IMR-90 (cell line): ENCODE measurements around the gene CECR2. TPM values are rescaled to one million over a fixed set of nuclear protein-coding genes. Genes with fewer than 3 reads are reported as not detected.

ENCODE experiments used
- ATAC-seq: fragments of 200-7000 bp; cut with Tn5 transposase; 2 replicates; pipeline ENCODE4 v1.9.1; 2020; ENCODE audit warnings: low read depth, mild to moderate bottlenecking, moderate library complexity
- BruUV-seq: library from RNA; stranded (reverse); fragments of 400-500 nt; replicated peaks from 2 replicates; lab custom pipeline; 2021; lab: Mats Ljungman, UMichigan
- CTCF ChIA-PET: fragments of 300-600 bp; formaldehyde crosslinking; extraction: SDS; loops from one replicate; lab custom pipeline; 2021; ENCODE audit warnings: antibody characterized with exemption; lab: Yijun Ruan, JAX
- POLR2A ChIA-PET: fragments of 300-600 bp; sonication (Branson Sonifier 250); formaldehyde crosslinking; loops from one replicate; lab custom pipeline; 2022; ENCODE audit warnings: antibody characterized with exemption; ENCODE audit not compliant: unreplicated experiment; lab: Charles Lee
- DNase-seq: peaks from one replicate; pipeline ENCODE4 v3.0.0; 2013
- H2AFZ ChIP-seq: replicated peaks from 2 replicates; pipeline ENCODE3; 2013; ENCODE audit warnings: low read length, mild to moderate bottlenecking; ENCODE audit not compliant: poor library complexity
- H2AK5ac ChIP-seq: 2 replicates; pipeline ENCODE4 v1.6.1; 2013; ENCODE audit warnings: low read depth, low read length, inconsistent platforms
- H2AK9ac ChIP-seq: replicated peaks from 2 replicates; pipeline ENCODE3; 2013; ENCODE audit warnings: mild to moderate bottlenecking, low read depth, low read length, moderate library complexity; ENCODE audit not compliant: poor library complexity
- H2BK120ac ChIP-seq: 2 replicates; pipeline ENCODE4 v1.6.1; 2013; ENCODE audit warnings: low read depth, low read length, inconsistent platforms
- H2BK15ac ChIP-seq: 3 replicates; pipeline ENCODE4 v1.6.1; 2013; ENCODE audit warnings: low read depth, low read length, inconsistent platforms
- H2BK20ac ChIP-seq: 2 replicates; pipeline ENCODE4 v1.6.1; 2013; ENCODE audit warnings: low read depth, mild to moderate bottlenecking, inconsistent platforms, low read length, moderate library complexity
- H2BK5ac ChIP-seq: 2 replicates; pipeline ENCODE4 v1.6.1; 2013; ENCODE audit warnings: mild to moderate bottlenecking, low read depth, low read length, inconsistent platforms; ENCODE audit not compliant: poor library complexity, severe bottlenecking
- H3K14ac ChIP-seq: replicated peaks from 2 replicates; pipeline ENCODE4 v1.6.1; 2013; ENCODE audit warnings: low read depth, low read length, inconsistent platforms
- H3K18ac ChIP-seq: 2 replicates; pipeline ENCODE4 v1.6.1; 2013; ENCODE audit warnings: low read depth, low read length, control low read depth
- H3K23ac ChIP-seq: 2 replicates; pipeline ENCODE4 v1.6.1; 2013; ENCODE audit warnings: low read depth, low read length, inconsistent platforms
- H3K27ac ChIP-seq: 2 replicates; pipeline ENCODE4 v1.5.1; 2013; ENCODE audit warnings: mild to moderate bottlenecking, control low read depth, low read length; ENCODE audit not compliant: insufficient read depth
- H3K27me3 ChIP-seq: 2 replicates; pipeline ENCODE4 v1.6.1; 2013; ENCODE audit warnings: low read length; ENCODE audit not compliant: control insufficient read depth, insufficient read depth
- H3K36me3 ChIP-seq: 2 replicates; pipeline ENCODE4 v1.6.1; 2013; ENCODE audit warnings: low read length, mixed read lengths; ENCODE audit not compliant: control insufficient read depth, insufficient read depth
- H3K4ac ChIP-seq: 2 replicates; pipeline ENCODE4 v1.6.1; 2013; ENCODE audit warnings: low read depth, low read length, inconsistent platforms
- H3K4me1 ChIP-seq: 2 replicates; pipeline ENCODE4 v1.6.1; 2013; ENCODE audit warnings: low read length, mixed read lengths; ENCODE audit not compliant: control insufficient read depth, insufficient read depth
- H3K4me2 ChIP-seq: 2 replicates; pipeline ENCODE4 v1.6.1; 2013; ENCODE audit warnings: low read depth, mild to moderate bottlenecking, control low read depth, low read length, moderate library complexity
- H3K4me3 ChIP-seq: 2 replicates; pipeline ENCODE4 v1.5.1; 2013; ENCODE audit warnings: low read depth, mild to moderate bottlenecking, control low read depth, low read length, moderate library complexity; ENCODE audit not compliant: insufficient read depth
- H3K56ac ChIP-seq: 2 replicates; pipeline ENCODE4 v1.6.1; 2013; ENCODE audit warnings: low read length, inconsistent platforms; ENCODE audit not compliant: insufficient read depth; ENCODE audit errors: extremely low read depth
- H3K79me1 ChIP-seq, 2 experiments: 2 replicates each; pipeline ENCODE4 v1.6.1; 2013; ENCODE audit warnings: low read length in 2 of 2, inconsistent platforms in 1 of 2, low read depth in 1 of 2
- H3K9ac ChIP-seq: 2 replicates; pipeline ENCODE4 v1.6.1; 2013; ENCODE audit warnings: low read depth, low read length, control low read depth
- H3K9me1 ChIP-seq: 2 replicates; pipeline ENCODE4 v1.6.1; 2013; ENCODE audit warnings: low read length, inconsistent platforms; ENCODE audit not compliant: insufficient read depth
- H3K9me3 ChIP-seq: 2 replicates; pipeline ENCODE4 v1.6.1; 2013; ENCODE audit warnings: low read length; ENCODE audit not compliant: control insufficient read depth, insufficient read depth
- H4K20me1 ChIP-seq: 2 replicates; pipeline ENCODE4 v1.6.1; 2013; ENCODE audit warnings: low read length, inconsistent platforms; ENCODE audit not compliant: insufficient read depth
- H4K5ac ChIP-seq: 2 replicates; pipeline ENCODE4 v1.6.1; 2013; ENCODE audit warnings: mild to moderate bottlenecking, low read depth, low read length, control low read depth
- H4K8ac ChIP-seq, 2 experiments: 2 replicates each; pipeline ENCODE4 v1.6.1; 2013; ENCODE audit warnings: low read depth in 2 of 2, low read length in 2 of 2, control low read depth in 1 of 2, inconsistent platforms in 1 of 2
- H4K91ac ChIP-seq: 2 replicates; pipeline ENCODE4 v1.6.1; 2013; ENCODE audit warnings: low read depth, low read length, inconsistent platforms; ENCODE audit not compliant: insufficient read depth
- CEBPB ChIP-seq: IDR thresholded peaks from 2 replicates; pipeline ENCODE4 v1.6.1; 2012; ENCODE audit warnings: low read depth, low read length, improper control_type of control experiment
- WGBS, 2 experiments: methylation state at CpG; one replicate each; pipeline versions ENCODE4 v1.1.5 to v1.1.7; 2013; ENCODE audit warnings: missing lambda C conversion rate in 2 of 2; ENCODE audit not compliant: insufficient read length in 1 of 2; ENCODE audit errors: extremely low coverage in 2 of 2; 5-methylcytosine and 5-hydroxymethylcytosine counted together
- dilution Hi-C: fragments of 300-500 bp; cut with HindIII; formaldehyde crosslinking; loops from one replicate; pipeline ENCODE4 v1.14.3; 2018; ENCODE audit warnings: low sequenced_read_pairs; ENCODE audit not compliant: unreplicated experiment
- in situ Hi-C: fragments of 300-500 bp; cut with MboI; formaldehyde crosslinking; loops from 3 replicates; pipeline ENCODE4 v1.14.3; 2019; ENCODE audit warnings: low sequenced_read_pairs, inconsistent platforms, mixed read lengths
- intact Hi-C: fragments of 100-400 bp; cut with micrococcal nuclease; formaldehyde crosslinking; loops from 2 replicates; pipeline ENCODE4 v1.10.0; 2022
- polyA plus RNA-seq, 3 experiments: library from polyadenylated mRNA; depleted of rRNA; stranded (reverse); fragments of >200 nt; gene quantifications; 2 replicates each; pipeline ENCODE4 v1.2.3, GENCODE V29; 2012; ENCODE audit warnings: low replicate concordance in 1 of 3
- total RNA-seq: library from RNA; depleted of rRNA; stranded (reverse); fragments of >200 nt; gene quantifications from 2 replicates; pipeline ENCODE4 v1.2.3, GENCODE V29; 2012
- TF ChIP-seq, protein P1 (sequence below): fragments of 150-350 bp; IDR thresholded peaks from 2 replicates; pipeline ENCODE4 v1.6.1; 2017; ENCODE audit warnings: mild to moderate bottlenecking, antibody characterized with exemption, low read length, low read depth

Gene CECR2
- total and polyA plus RNA-seq, 2 of the 4 experiments (the other 2 are of a cell fraction): under 0.01 TPM; not detected in 1

DNA sequence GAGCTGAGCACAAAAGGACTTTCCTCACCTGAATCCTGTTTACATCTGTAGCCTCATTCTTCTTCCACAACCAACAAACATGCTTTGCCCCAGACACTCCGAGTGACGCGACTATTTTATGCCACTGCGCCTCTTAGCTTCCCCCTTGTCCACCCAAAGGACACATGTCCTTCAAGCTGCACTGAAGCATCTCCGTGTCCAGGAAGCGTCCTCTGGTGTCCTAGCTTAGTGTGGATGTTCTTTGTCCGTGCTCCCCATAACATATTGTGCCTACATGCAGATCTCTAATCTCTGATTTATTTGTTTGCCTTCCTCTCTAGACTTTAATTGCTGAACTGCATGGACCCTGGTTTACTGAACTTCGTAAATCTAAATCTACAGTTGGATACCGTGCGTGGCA, 20.1 kb upstream of the CECR2 start:
- intact Hi-C loops: no loop called here
- Histone ChIP-seq H3K9me1 (no peaks in the 10 kb centered on the region), H2AK5ac (no peak overlapping the region), H3K27ac (no peak overlapping the region), H3K27me3 (no peaks in the 10 kb centered on the region), H3K4me3 (no peak overlapping the region), H3K56ac (no peak overlapping the region), H3K79me1 (no peaks in the 10 kb centered on the region), H3K18ac (no peak overlapping the region), H2BK20ac (no peak overlapping the region), H2AK9ac (no peak overlapping the region), H2BK120ac (no peak overlapping the region), H4K5ac (no peak overlapping the region), H4K91ac (no peak overlapping the region), H3K9ac (no peak overlapping the region), H3K4me2 (no peak overlapping the region; the same call in 1 of the 2 replicates), H3K4me1 (no peaks in the 10 kb centered on the region), H3K23ac (no peak overlapping the region), H3K14ac (no peak overlapping the region), H3K36me3 (no peaks in the 10 kb centered on the region), H4K8ac (no peak overlapping the region), H2BK5ac (no peak overlapping the region), H3K9me3 (no peaks in the 10 kb centered on the region; the same call in 1 of the 2 replicates), H3K4ac (no peak overlapping the region), H4K20me1 (no peaks in the 10 kb centered on the region), H2BK15ac (no peak overlapping the region), H2AFZ (no peak overlapping the region)
- WGBS, 2 experiments: no CpG with 5 or more reads among the region's 10 CpGs
- ATAC-seq (no peak), DNase-seq (no peak)
- no peak for TF ChIP-seq CEBPB
- TF ChIP-seq, protein P1, sequence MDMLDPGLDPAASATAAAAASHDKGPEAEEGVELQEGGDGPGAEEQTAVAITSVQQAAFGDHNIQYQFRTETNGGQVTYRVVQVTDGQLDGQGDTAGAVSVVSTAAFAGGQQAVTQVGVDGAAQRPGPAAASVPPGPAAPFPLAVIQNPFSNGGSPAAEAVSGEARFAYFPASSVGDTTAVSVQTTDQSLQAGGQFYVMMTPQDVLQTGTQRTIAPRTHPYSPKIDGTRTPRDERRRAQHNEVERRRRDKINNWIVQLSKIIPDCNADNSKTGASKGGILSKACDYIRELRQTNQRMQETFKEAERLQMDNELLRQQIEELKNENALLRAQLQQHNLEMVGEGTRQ: no peak
- BruUV-seq: no TSS peak
- POLR2A ChIA-PET: no interaction called here
- CTCF ChIA-PET: no interaction called here
- dilution Hi-C loops: no loop called here
- in situ Hi-C loops: no loop called here
